SK-MEL-5 (cell line): Measurements from ENCODE around the gene REEP1. TPM values are rescaled to one million over a fixed set of nuclear protein-coding genes. Genes with fewer than 3 reads are reported as not detected.

Experiments used
- DNase-seq: peaks from one replicate; pipeline ENCODE4 v3.0.0-alpha.2; 2016; ENCODE audit warnings: low read depth, low spot score
- in situ Hi-C: cut with HindIII; loops from 2 replicates; pipeline ENCODE4 v1.10.0; 2016; ENCODE audit warnings: low sequenced_read_pairs, high pct_unique_total_duplicates, low pct_unique_long_range_greater_than_20kb
- total RNA-seq: library from RNA; depleted of rRNA; stranded (reverse); fragments of >200 nt; shearing (Covaris generic); gene quantifications from 2 replicates; pipeline ENCODE4 v1.2.3, GENCODE V29; 2014

The REEP1 gene
- total RNA-seq, 1 experiment from 2014 or later = 2.0 TPM

DNA sequence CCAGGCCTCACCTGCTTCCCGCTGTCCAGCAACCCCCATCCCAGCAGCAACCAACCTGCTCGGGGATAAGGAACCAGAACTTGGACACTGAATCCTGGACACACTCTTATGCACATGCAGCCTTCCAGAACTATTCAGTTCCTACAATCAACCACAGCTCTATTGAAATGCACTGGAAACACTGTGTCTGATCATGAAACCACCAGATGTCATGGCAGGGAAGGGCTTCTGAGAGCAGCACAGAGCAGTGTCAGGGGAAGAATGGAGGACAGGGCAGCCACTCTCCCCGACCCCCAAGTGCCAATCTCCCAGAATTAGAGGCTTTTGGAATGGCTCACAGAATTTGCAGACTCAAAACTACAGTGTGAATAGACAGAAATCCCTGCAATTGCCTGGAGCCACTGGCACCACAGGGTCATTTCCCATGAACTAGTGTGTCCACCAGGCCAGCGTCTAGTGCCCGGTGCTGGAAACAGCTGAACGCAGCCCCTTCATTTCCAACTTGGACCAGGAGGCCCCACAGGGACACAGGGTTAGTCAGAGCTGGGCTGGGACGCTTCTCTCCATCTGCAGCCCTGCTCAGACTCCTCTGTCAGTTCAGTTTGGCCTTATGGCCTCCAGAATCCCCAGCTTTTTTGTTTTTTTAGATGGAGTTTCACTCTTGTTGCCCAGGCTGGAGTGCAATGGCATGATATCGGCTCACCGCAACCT is 112.6 kb downstream of the REEP1 start:
- in situ Hi-C loops = no loop called here
- no peak for DNase-seq

DNA sequence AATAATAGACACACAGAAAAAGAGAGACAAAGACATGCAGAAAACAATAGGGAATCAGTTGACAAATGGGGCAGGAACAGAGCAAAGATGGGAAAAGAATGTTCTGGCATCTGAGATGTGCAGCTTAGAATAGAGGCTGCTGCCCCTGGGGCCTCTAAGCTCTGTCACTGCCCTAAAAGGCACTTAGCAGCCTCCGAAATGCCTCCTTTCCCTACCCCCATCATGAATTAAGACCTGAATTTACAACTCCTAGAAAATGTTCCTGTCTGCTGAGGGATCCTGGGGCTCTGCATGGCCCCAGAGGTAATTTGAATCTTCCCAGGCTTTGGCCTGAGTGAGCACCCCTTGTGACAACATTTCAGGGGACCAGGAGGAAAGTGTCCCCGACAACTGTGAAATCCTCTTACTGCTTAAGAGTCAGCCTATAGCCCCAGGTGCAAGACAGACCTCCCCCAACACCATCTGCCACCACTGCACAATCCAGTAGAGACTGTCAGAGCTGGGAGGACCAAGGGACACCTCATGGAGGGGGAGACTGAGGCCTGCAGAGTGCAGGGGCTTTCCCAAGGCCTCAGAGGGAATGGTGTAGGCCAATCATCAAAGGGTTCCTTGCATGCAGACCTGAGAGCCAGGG is 113.4 kb downstream of the REEP1 start:
- in situ Hi-C loops = no loop called here
- no peak for DNase-seq

DNA sequence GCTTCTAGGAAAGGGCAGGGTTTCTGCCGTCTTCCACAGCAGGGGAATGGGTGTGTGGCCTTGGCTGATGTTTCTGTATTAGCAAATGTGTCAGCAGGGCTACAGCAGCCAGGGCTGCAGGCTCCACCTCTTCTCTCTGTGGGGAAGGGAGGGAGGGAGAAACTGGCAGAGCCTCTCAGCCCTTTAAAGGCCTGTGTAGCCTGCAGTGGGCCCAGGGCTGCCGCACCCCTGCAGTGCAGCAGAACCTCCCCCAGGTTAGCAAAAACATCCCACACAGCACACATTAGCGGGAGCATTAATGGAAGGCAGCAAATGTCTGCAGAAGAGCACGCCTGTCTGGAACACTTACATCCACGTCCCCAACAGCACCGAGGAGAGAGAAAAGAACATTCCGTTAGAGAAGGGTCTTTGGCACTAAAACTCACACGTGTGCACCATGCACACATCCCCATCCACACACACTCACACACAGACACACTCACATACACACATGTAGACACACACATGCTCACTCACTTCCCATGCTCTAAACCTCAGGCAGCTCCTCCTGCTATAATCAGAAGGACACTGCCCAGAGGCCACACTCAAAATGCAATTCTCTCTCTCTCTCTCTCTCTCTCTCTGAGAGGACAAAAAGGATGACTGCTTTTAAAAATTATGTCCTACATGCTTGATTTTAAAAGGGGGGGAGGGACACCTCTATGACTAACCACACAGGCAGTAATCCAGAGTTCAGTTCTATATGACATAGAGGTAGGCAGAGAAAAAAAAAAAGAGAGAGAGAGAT is 114.1 kb downstream of the REEP1 start:
- DNase-seq = no peak
- in situ Hi-C loops = no loop called here

DNA sequence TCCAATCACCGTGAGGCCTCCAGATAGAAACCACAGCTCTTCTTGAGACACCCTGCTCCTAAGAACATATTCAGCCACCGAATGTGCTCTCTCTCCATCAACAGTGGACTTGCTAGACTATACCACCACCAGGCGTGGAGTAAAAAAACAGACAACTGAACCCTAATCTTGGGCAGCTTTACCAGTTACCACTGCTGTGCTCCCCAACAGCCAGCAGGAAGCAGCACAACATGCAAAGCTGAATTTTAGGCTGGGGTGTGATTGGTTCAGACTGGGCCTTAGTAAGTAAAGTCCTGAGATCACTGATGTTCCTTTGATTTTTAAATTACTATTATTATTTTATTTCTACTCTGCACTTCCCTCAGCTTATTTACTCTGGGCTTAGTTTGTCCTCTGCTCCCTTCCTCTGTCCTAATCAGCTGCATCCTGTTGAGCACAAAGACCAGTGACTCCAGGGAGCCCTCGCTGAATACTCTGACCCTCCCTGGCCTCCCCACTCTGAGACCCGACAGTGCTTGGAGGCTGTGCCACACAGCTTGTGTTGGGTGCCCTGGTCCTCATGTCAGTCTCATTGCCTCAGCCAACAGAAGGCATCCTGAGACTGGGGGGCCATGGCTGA is 116.3 kb downstream of the REEP1 start:
- peak; percentile 91 for DNase-seq
- in situ Hi-C loops = no loop called here

DNA sequence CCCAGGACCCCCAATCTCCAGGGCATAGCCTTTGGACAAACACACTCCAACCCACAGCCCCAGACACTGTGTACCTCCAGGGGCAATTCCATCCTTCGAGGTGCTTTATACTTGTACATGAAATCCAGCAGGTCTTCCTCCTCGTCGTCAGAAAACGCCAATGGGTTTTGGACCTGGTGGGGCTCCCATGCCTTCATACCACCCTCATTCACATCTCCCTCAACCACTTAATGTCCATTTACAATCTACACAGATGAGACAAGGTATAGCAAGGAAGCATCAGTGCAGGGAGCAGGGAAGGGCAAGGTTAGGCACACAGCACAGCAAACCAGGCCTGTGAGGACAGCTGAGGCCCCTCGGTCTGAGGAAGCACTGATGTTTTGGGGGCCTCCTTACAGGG is 117.5 kb downstream of the REEP1 start:
- in situ Hi-C loops = no loop called here
- no peak for DNase-seq

DNA sequence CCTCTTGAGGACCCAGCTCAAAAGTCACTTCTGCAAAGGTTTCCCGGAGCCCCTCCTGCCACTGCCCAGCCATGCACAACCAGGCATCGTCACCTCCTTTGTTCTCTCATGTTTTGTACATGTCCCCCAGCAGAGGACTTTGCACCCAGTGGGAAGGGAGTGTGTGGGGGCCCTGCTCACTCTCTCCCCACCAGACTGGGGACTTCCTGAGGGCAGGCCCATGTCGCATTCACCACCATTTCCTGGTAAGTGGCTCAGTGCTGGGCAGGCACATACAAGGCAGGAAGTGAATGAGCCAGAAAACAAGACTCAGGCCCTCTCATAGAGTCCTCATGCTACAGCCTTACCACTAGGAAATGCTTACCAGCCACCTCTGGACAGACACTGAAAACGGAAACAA is 119.3 kb downstream of the REEP1 start:
- in situ Hi-C loops = no loop called here
- DNase-seq = no peak

DNA sequence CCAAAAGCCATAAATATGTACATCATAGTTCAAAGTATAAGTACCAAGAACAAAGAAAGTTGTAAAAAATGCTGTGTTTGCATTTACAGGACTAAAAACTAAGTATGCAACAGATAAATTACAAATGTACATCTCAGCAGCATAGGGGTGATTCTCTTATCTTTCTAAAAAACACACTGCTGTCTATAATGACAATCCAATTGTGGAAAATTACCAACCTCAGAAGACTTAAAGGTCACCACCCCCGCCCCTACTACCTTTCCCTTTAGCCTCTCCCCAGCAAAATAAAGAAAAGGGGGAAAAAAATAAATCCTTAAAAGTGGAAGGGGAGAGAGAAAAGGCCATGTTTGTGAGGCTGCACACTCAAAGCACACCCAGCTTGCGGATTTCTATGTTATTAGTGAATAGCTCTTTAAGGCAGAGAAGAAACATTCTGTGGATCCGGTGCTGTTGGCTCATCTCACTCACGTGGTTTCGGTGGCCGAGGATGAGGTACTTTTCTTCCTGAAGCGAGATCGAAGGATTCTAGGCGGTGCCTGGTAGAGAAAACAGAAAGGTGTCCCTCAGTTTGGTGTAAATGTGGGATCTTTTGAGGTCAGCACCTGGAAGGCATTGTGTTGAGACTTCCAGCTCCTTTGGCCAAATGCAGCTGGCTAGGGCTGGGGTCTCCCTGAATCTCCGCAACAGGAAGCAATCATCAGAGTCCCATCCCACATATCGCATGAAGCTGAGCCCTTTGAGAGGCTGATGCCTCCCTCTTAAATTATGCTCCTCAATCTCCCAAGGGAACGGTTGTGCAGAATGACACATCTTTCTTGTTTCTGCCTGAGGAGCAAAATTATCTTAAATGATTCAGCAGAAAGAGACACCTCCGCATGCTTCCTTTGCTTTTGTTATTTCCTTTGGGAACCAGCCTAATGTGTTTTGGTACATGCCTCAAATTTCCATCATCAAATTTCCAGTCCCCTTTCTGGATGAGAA is 120.6 kb downstream of the REEP1 start:
- in situ Hi-C loops = no loop called here

DNA sequence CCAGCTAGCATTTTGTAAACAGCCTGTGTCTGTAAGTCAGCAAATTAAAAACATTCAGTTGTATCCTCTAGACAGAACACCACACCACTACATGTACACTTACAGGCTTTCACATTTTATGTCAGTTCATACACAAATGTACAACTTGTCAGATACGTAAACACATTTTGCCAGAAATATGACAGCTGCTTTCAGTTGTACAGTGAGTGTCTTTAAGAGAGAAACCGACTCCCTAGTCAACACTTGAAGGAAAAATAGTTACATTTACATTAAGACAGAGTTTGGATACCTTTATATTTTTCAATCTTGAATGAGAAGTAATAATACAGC is 123.0 kb downstream of the REEP1 start:
- no peak for DNase-seq
- in situ Hi-C loops = no loop called here

More for the DNA sequence above, 120.6 kb downstream of the REEP1 start:
- DNase-seq = peak; percentile 36

DNA sequence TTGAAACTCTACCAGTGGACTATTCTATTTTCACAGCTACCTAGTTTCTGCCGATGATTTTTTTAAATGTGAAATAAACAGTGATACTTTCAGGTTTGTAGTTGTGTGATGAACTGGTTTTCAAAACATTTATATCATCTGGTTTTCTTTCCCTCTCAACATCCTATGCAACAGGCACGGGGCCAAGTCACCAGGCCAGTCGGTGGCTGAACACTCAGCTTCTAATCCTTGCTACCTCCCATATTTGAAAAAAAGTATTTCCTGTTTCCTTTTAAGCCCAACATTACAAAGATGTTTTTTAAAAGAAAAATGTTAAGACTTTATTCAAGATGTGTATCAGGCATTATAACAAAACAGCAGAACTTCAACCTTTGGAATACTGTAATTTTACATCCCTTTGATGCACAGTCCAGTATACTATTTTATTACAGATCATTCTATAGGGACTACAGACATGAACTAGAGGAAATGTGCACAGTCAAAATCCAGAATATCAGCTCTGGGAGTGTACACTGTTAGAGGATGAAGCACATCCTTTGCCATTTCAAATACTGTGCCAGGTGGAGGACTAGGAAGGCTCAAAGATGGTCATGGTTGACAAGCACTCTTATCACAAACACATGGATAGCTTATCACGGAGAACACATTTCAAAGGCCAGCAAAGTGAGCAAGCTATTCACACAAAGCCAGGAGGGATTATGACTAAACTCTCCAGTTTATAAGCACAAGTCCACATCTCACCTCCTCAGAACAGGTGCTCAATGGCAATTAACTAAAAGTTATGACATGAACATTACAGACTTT is 123.5 kb downstream of the REEP1 start:
- DNase-seq = no peak
- in situ Hi-C loops = no loop called here

DNA sequence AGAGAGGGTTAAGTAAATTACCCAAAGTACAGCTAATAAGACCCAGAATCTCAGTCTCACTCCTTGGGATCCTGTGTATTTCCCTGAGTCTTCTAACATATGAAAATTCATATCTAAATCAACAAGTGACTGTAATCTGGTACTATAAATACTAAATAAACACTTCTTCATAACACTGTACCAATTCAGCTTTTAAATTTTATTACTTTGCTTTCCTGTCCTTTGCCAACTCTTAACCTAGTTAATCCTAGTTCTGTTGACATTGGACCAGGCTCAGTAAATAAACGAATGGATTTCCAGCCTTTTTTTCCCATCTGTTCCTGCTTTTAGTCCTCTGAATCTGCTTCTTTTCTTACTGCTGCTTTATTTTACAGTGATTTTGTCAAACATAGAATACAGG is 124.4 kb downstream of the REEP1 start:
- DNase-seq = no peak
- in situ Hi-C loops = no loop called here

DNA sequence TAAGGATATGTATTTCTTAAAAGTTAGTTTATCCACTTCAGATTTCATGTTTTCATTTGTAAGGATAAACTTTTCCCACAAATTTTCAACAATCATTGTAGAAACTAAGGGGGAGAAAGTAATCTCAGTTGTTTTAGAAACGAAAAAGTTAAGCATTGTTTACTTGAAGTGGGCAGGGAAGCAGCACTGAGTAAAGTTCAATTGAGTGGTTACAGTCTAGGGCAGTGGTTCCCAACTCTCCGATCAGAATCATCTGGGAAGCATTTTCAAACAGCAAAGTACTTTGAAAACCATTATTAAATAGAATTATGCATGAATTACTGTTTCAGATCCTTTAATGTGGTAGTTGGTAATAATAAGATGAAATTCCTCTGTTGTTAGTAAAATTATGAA is 125.6 kb downstream of the REEP1 start:
- in situ Hi-C loops = no loop called here
- DNase-seq = no peak

DNA sequence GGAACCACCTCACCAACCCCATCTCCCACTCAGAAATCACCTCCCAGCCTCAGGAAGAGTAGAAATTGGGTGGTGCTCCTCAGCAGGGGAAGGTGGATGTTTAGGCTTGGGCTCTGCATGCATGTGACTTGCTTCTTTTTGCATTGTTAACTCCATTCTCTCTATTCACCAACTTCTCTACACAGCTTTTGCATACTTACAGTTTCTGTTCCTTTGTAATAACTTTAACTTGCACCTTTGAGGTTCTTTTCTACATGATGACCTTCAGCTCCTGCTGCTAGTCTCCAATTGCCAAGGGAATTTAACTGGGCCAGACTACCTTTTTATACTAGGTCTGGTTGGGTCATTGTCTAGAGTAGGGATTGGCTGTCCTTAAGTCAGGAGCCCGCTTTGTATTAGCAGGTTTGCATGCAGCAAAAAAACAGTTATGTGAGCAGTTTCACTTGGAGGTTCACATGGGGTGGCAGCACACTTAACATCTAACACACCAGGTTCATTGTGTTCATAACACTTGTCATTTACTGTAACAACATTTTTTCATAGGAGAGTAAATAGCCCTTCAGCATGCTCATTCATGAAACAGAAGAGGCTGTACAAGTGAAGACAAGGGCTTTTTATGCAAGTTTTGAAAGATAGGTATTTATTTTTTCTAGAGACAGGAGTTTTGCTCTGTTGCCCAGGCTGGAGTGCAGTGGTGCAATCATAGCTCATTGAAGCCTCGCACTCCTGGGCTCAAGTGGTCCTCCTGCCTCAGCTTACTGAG is 126.2 kb downstream of the REEP1 start:
- in situ Hi-C loops = no loop called here
- peak; percentile 95 for DNase-seq

DNA sequence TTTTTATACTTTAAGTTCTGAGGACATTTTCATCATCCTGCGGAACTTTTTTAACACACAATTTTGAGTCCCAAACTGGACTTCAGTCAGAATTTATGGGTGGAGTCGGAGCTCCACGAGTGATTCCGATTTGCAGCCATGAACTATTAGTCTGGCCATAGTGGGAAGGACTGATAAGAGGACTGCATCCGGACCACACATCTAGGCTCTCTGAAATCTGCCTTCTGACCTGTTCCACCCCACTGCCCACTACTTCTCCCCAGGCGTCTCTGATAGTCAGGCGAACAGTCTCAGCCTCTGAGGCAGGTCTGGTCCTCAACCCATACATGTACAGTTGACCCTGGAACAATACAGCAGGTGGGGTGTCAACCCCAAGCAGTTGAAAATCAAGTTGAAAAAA is 133.0 kb downstream of the REEP1 start:
- no peak for DNase-seq
- in situ Hi-C loops = no loop called here

DNA sequence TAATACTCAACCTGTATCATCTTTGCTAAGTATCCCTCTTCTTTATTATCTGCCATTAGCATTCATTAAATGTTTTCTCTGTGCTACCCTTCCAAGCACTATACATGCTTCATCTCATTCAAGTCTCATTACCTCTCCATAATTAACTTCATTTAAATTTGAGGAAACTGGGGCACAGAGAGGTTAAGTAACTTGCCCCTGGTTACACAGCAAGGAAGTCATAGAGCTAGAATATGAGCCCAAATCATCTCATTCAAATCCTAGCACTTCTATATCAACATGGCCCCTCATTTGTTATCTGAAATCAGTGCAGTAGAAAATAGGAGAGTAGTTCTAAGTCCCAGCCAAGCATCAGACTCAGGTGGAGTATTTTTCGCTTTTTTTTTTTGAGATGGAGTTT is 133.8 kb downstream of the REEP1 start:
- DNase-seq = no peak
- in situ Hi-C loops = no loop called here

DNA sequence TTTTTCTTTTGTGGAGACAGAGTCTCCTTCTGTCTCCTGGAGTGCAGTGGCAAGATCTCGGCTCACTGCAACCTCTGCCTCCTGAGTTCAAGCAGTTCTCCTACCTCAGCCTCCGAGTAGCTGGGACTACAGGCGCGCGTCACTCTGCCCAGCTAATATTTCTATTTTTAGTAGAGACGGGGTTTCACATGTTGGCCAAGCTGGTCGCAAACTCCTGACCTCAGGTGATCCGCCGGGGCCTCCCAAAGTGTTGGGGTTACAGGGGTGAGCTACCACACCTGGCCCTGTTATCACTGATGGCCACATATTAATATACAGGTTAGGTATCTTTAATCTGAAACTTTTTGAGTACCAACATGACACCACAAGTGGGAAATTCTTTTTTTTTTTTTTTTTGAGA is 134.7 kb downstream of the REEP1 start:
- DNase-seq = peak; percentile 42
- in situ Hi-C loops = no loop called here

DNA sequence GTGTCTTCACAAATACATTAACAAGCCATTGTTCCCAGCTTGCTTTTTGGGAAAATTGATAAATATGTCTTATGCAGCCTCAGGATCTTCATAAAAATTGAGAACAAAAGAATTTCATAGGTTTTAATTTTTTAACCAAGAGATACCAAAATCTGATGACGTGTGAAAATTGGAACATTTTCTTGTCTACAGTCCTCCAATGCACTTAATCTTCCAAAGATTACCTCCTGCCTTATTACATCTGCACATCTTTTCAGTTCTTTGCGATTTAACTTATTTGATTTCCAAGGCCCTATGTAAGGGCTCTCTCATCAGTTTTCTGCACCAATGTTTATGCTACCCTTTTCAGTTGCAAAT is 135.1 kb downstream of the REEP1 start:
- in situ Hi-C loops = no loop called here

More for the DNA sequence above, 135.1 kb downstream of the REEP1 start:
- DNase-seq = no peak
